Stimulated activated CD8-positive, alpha-beta memory T cell treated with anti-CD3 and anti-CD28 coated beads, Interleukin-15, amount 100 ng/mL, for 1 hour (primary cell): ENCODE results near the gene OLAH.
"Not testable (repeated sequence)": the region's sequence is repeated elsewhere in the genome, so short reads cannot be mapped to it uniquely, and the experiment has no call there.

Experiments used
- DNase-seq: peaks from one replicate; pipeline ENCODE4 v3.0.0-alpha.2; 2020; ENCODE audit warnings: low read depth

Gene OLAH

GRCh38 chr10:15043674-15044073 is at the start of gene OLAH:
TSS of gene OLAH (plus strand) at chr10:15043943. CDS start at chr10:15047289, 3,346 bp downstream.
- no peak for DNase-seq

- no peak for DNase-seq
Measured at GRCh38 chr10:14995964-14996565, 47.7 kb upstream of the OLAH start.

GRCh38 chr10:15013530-15013929 is 30.2 kb upstream of the OLAH start:
- DNase-seq, result not testable (repeated sequence)

GRCh38 chr10:15015451-15015850 is 28.3 kb upstream of the OLAH start:
- DNase-seq, result no peak

DNA sequence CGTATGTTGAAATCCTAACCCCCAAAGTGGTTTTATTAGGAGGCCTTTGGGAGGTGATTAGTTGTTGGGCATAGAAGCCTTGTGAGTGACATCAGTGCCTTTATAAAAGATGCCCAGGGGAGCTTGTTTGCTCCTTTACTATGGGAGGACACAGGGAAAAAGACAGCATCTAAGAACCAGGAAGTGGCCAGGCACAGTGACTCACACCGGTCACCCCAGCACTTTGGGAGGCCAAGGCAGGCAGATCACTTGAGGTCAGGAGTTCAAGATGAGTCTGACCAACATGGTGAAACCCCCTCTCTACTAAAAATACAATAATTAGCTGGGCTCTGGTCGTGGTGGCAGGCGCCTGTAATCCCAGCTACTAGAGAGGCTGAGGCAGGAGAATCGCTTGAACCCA is 22.8 kb upstream of the OLAH start:
- DNase-seq, result not testable (repeated sequence)

- not testable (repeated sequence) for DNase-seq
Measured at GRCh38 chr10:15023079-15023478, 20.7 kb upstream of the OLAH start.

GRCh38 chr10:15024017-15025004 is 19.4 kb upstream of the OLAH start:
- not testable (repeated sequence) for DNase-seq

DNA sequence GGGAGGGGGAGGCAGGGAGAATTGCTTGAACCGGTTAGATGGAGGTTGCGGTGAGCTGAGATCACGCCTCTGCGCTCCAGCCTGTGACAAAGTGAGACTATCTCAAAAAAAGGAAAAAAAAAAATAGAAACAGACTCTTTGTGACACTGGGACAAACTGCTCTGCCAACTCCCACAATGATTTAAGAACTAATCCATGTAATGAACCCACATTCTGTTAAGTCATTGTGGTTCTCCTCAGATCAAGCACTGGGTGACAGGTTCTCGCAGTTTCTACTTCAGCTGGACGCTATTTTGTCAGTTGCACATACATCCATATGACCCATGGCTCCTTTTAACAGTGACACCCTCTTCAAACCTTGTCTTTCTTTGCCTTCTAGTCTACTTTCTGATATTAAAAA is 18.7 kb upstream of the OLAH start:
- not testable (repeated sequence) for DNase-seq

DNA sequence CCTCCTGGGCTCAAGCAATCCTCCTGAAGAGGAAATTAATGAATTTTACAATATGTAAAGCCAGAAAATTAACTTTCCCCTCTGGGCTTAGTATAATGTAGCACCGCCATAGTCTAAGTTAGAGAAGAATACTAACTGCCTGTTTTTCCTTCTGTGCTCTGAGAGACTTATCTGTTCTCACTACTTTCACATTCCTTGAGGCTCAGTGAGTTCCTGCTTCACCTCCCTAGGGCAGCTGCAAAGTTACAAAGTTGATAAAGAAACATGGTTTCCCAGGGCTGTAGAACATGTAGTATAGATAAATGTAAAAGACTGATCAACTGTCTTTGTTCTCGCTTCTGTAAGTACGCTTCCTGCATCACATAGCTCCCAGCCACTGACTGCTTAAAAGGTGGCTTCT is 16.0 kb upstream of the OLAH start:
- no peak for DNase-seq

DNA sequence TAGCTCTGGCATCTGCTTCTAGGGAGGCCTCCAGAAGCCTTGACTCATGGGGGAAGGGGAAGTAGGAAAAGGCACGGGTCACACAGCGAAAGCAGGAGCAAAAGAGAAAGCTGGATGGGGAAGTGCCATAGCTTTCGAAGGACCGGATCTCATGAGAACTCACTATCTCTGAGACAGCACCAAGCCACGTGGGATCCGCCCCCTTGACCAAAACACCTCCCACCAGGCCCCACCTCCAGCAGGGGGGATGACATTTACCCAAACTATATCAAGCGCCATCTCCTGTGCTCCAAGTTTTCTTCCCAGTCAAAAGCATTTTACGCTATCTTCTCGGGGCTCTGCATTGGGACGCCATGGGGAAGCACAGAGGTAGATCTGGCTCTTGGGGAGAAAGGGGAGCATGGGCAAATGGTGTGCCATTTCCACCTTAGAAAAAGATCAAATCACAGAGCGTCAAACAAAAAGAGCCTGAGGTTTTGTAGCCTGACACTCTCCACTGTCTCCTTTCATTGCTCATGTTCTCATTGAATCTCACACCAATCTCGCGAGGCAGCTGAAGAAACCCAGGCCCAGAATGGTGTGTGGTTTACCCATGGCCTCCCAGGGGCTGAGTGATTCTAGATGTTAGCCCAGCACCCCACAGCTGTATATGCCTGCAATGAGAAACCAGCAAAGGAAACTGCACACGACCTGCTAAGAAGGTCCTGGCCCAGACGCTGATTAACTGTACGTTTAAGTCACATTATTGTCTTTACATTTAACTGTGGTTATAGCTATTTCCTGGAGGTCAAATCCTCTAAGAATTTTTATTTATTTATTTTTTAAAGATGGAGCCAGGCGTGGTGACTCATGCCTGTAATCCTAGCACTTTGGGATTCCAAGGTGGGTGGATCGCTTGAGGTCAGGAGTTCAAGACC is 8.1 kb upstream of the OLAH start:
- DNase-seq, result no peak

GRCh38 chr10:15037691-15038090 is 6.1 kb upstream of the OLAH start:
- DNase-seq, result no peak

DNA sequence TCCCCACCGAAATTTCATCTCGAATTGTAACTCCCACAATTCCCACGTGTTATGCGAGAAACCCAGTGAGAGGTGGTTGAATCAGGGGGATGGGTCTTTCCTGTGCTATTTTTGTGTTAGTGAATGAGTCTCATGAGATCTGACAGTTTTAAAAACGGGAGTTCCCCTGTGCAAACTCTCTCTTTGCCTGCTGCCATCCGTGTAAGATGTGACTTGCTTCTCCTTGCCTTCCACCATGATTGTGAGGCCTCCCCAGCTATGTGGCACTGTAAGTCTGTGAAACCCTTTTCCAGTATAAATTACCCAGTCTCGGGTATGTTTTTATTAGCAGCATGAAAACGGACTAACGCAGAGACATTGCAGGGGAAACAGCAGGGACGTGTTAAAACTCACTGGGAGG is 5.3 kb upstream of the OLAH start:
- no peak for DNase-seq

DNA sequence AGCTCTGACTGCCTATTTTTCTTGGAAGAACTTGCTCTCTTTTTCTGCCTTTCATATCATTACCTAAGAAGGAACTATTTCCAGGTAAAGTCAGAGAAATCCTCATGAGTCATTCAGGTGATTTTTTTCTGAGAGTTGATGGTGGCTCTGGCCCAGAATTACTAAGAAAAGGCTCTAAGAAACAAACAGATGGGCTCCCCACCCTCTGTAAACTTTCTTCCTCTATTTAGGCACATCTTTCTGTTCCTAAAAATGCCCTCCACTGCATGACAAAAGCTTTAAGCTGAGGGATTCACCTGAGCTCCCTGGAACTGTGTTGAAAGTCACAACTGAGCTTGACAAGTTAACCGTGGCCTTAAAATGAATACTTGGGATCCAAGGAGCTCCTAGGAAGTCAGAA is 1.6 kb downstream of the OLAH start:
- no peak for DNase-seq

GRCh38 chr10:15046626-15047025 is 2.9 kb downstream of the OLAH start:
- no peak for DNase-seq

GRCh38 chr10:15049533-15049932 is 5.8 kb downstream of the OLAH start:
- no peak for DNase-seq

DNA sequence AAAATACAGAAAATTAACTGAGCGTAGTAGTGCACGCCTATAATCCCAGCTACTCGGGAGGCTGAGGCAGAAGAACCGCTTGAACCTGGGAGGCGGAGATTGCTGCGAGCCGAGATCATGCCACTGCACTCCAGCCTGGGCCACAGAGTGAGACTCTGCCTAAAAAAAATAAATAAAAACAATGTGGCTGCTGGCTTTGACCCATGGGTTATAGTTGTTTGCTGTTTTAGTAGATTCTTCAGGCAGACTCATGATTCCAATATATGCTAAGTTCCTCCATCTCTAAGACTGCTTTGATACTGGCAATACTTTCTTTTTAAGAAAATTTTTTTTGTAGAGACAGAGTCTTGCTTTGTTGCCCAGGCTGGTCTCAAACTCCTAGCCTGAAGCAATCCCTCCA is 8.4 kb downstream of the OLAH start:
- no peak for DNase-seq

DNA sequence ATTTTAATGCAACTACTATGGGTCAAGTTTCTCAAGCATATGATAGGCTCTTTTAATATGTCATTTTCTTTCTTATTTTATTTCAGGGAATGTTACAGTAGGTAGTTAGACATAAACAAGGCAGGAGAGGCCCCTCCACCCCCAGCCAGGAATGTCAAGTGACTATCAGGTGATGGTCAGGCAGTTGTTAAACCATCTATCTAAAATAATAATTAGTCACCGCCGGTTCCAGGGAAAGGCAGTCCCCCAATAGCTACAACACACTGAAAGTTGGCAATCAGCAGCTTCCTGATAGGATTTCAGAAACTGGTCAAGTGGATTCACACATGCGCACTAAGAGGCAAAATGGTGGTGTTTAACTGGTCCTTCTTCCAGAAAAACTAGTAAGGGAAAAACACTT is 9.3 kb downstream of the OLAH start:
- DNase-seq, result no peak

DNA sequence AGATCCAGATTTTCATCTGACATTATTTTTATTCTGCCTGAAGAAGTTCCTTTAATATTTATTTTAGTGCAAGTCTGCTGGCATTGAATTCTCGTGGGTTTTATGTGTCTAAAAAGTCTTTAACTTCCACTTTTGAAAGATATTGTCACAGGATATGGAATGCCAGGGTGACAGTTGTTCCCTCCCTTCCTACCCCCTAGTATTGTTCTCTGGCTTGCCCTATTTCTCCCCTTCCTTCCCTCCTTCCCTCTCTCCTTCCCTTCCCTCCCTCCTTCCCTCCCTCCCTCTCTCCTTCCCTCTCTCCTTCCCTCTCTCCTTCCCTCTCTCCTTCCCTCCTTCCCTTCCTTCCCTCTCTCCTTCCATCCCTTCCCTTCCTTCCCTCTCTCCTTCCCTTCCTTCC is 14.9 kb downstream of the OLAH start:
- DNase-seq, result no peak

GRCh38 chr10:15059914-15060313 is 16.2 kb downstream of the OLAH start:
- DNase-seq, result no peak

- DNase-seq, result no peak
Measured at GRCh38 chr10:15060638-15061037, 16.9 kb downstream of the OLAH start.

GRCh38 chr10:15067154-15067553 is 23.4 kb downstream of the OLAH start:
- DNase-seq, result no peak

GRCh38 chr10:15068802-15069201 is 25.1 kb downstream of the OLAH start:
- DNase-seq, result no peak
